ENCODE results near the gene ZNF286A.

Gene ZNF286A

DNA sequence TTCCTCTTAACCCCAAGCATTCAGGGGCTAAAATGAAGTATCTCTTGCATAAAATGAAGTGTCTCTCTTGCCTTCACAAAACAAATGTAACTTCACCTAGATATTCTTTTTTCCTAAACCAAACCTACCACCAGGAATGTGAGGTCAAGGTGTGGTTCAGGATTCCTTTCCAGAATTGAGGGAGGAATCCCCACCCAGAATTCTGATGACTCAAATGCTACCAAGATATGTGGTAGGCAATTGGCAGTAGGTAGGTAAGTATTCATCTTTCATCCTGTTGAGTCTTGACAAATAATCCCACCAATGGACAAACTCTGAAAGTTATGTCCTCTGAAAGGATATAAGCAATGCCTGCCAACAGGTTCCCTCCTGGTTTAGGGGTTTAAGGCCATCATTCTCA is 41.7 kb upstream of the ZNF286A start:
- DNase-seq (ENCODE audit: low spot score): no peak
- TF ChIP-seq, protein P1, sequence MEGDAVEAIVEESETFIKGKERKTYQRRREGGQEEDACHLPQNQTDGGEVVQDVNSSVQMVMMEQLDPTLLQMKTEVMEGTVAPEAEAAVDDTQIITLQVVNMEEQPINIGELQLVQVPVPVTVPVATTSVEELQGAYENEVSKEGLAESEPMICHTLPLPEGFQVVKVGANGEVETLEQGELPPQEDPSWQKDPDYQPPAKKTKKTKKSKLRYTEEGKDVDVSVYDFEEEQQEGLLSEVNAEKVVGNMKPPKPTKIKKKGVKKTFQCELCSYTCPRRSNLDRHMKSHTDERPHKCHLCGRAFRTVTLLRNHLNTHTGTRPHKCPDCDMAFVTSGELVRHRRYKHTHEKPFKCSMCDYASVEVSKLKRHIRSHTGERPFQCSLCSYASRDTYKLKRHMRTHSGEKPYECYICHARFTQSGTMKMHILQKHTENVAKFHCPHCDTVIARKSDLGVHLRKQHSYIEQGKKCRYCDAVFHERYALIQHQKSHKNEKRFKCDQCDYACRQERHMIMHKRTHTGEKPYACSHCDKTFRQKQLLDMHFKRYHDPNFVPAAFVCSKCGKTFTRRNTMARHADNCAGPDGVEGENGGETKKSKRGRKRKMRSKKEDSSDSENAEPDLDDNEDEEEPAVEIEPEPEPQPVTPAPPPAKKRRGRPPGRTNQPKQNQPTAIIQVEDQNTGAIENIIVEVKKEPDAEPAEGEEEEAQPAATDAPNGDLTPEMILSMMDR (IDR thresholded peaks at IDR 0.05; ENCODE audit: borderline replicate concordance, control extremely low read depth, extremely low read depth, insufficient read depth, missing control alignments): no peak
- in situ Hi-C loops (cut with MboI; ENCODE audit: low sequenced_read_pairs, unreplicated experiment): no loop called here

GRCh38 chr17:15658296-15658695 is 41.3 kb upstream of the ZNF286A start:
- TF ChIP-seq, protein P1 (IDR thresholded peaks at IDR 0.05; ENCODE audit: borderline replicate concordance, control extremely low read depth, extremely low read depth, insufficient read depth, missing control alignments): no peak
- in situ Hi-C loops (cut with MboI; ENCODE audit: low sequenced_read_pairs, unreplicated experiment): no loop called here

GRCh38 chr17:15659236-15659635 is 40.3 kb upstream of the ZNF286A start:
- in situ Hi-C loops (cut with MboI; ENCODE audit: low sequenced_read_pairs, unreplicated experiment): no loop called here
- TF ChIP-seq, protein P1 (IDR thresholded peaks at IDR 0.05; ENCODE audit: borderline replicate concordance, control extremely low read depth, extremely low read depth, insufficient read depth, missing control alignments): no peak
- DNase-seq (ENCODE audit: low spot score): no peak

More at GRCh38 chr17:15658296-15658695, 41.3 kb upstream of the ZNF286A start:
- DNase-seq (ENCODE audit: low spot score): no peak

GRCh38 chr17:15659663-15660062 is 39.9 kb upstream of the ZNF286A start:
- in situ Hi-C loops (cut with MboI; ENCODE audit: low sequenced_read_pairs, unreplicated experiment): no loop called here
- no peak for DNase-seq (ENCODE audit: low spot score)
- TF ChIP-seq, protein P1 (IDR thresholded peaks at IDR 0.05; ENCODE audit: borderline replicate concordance, control extremely low read depth, extremely low read depth, insufficient read depth, missing control alignments): no peak

DNA sequence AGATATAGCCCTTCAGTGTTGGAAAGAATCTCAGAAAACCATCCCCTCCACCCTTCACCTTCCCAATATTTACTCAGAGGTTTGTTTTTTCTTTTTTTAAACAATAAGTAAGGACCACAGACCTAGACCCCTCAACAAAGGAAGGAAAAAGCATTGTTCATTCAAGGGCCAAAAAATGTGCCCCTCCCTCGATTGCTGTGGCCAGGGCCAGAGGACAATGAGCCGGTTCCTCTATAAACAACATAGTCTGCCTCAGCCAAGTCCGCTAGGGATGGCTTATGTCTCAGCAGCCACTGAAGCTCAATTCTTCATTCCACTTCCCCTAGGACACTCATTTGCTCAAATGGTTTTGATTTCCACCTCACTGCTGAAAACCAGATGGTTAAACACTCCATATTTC is 39.5 kb upstream of the ZNF286A start:
- TF ChIP-seq, protein P1 (IDR thresholded peaks at IDR 0.05; ENCODE audit: borderline replicate concordance, control extremely low read depth, extremely low read depth, insufficient read depth, missing control alignments): no peak
- DNase-seq (ENCODE audit: low spot score): no peak
- in situ Hi-C loops (cut with MboI; ENCODE audit: low sequenced_read_pairs, unreplicated experiment): no loop called here

DNA sequence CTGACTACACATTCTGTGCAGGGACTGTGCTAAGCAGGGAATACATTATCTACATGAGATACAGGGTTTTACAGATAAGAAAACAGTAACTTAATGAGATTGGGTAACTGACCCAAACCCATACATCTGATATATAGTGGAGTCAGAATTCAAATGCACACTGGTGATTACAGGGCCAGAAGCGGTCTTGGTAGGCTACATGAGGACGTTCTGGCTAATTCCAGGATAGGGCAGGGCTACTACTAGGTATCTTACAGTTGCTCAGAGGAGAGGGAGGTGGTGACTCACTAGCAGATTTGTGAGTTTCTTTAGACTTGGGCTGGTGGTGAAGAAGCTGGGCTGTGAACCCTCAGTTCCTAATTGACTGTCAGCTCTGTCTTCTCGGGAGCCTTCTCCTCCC is 36.9 kb upstream of the ZNF286A start:
- in situ Hi-C loops (cut with MboI; ENCODE audit: low sequenced_read_pairs, unreplicated experiment): no loop called here

More for the DNA sequence above, 36.9 kb upstream of the ZNF286A start:
- TF ChIP-seq, protein P1 (IDR thresholded peaks at IDR 0.05; ENCODE audit: borderline replicate concordance, control extremely low read depth, extremely low read depth, insufficient read depth, missing control alignments): no peak
- DNase-seq (ENCODE audit: low spot score): no peak
